Mesenchymal stem cell (in vitro differentiated cells and primary cell): Measurements from ENCODE around the gene GRM7.
A peak's percentile ranks its signal among the peaks of the same experiment; 100 is the strongest.

Experiments
- DNase-seq: peaks from one replicate; pipeline ENCODE4 v3.0.0-alpha.2; 2013
- H2AFZ ChIP-seq: one replicate; pipeline ENCODE4 v1.6.1; 2013; ENCODE audit warnings: low read depth, mild to moderate bottlenecking, control low read depth, inconsistent platforms, low read length, moderate library complexity
- H2AK5ac ChIP-seq: 2 replicates; pipeline ENCODE4 v1.6.1; 2013; ENCODE audit warnings: low read length, moderate library complexity, mild to moderate bottlenecking, inconsistent platforms; ENCODE audit not compliant: severe bottlenecking
- H2BK120ac ChIP-seq: one replicate; pipeline ENCODE4 v1.6.1; 2013; ENCODE audit warnings: low read depth, mild to moderate bottlenecking, inconsistent platforms, low read length, moderate library complexity
- H2BK12ac ChIP-seq, 2 experiments: one replicate each; pipeline ENCODE4 v1.6.1; 2013; ENCODE audit warnings: inconsistent platforms in 2 of 2, low read length in 2 of 2, mild to moderate bottlenecking in 2 of 2, moderate library complexity in 2 of 2, control low read depth in 1 of 2
- H2BK15ac ChIP-seq: one replicate; pipeline ENCODE4 v1.6.1; 2013; ENCODE audit warnings: mild to moderate bottlenecking, low read depth, inconsistent platforms; ENCODE audit not compliant: poor library complexity, severe bottlenecking
- H2BK5ac ChIP-seq: 2 replicates; pipeline ENCODE4 v1.6.1; 2013; ENCODE audit warnings: low read depth, mild to moderate bottlenecking, low read length, control low read depth, inconsistent platforms; ENCODE audit not compliant: poor library complexity, severe bottlenecking
- H3K14ac ChIP-seq, 2 experiments: one replicate each; pipeline ENCODE4 v1.6.1; 2013; ENCODE audit warnings: inconsistent platforms in 2 of 2, low read length in 2 of 2, control low read depth in 1 of 2, mild to moderate bottlenecking in 1 of 2, moderate library complexity in 1 of 2
- H3K18ac ChIP-seq, 2 experiments: one replicate each; pipeline ENCODE4 v1.6.1; 2013; ENCODE audit warnings: inconsistent platforms in 2 of 2, low read length in 2 of 2, control low read depth in 1 of 2, low read depth in 1 of 2, mild to moderate bottlenecking in 1 of 2
- H3K23ac ChIP-seq, 2 experiments: one replicate each; pipeline ENCODE4 v1.6.1; 2013; ENCODE audit warnings: inconsistent platforms in 2 of 2, low read length in 2 of 2, mild to moderate bottlenecking in 2 of 2, moderate library complexity in 2 of 2, control low read depth in 1 of 2
- H3K27ac ChIP-seq: 2 replicates; pipeline ENCODE4 v1.5.1; 2013; ENCODE audit warnings: mild to moderate bottlenecking, moderate library complexity, low read length, control low read depth, inconsistent platforms; ENCODE audit not compliant: poor library complexity, severe bottlenecking
- H3K27me3 ChIP-seq, 2 experiments: 2 replicates each; pipeline versions ENCODE4 v1.6.1 to v1.7.0; 2013; ENCODE audit warnings: low read length in 2 of 2, mild to moderate bottlenecking in 2 of 2, moderate library complexity in 2 of 2, control low read depth in 1 of 2, inconsistent platforms in 1 of 2; ENCODE audit not compliant: control insufficient read depth in 1 of 2, insufficient read depth in 1 of 2
- H3K36me3 ChIP-seq, 2 experiments: 2 replicates each; pipeline versions ENCODE4 v1.6.1 to v1.7.0; 2013; ENCODE audit warnings: low read length in 2 of 2, control low read depth in 1 of 2, inconsistent platforms in 1 of 2, low read depth in 1 of 2, mild to moderate bottlenecking in 1 of 2; ENCODE audit not compliant: insufficient read depth in 2 of 2, control insufficient read depth in 1 of 2
- H3K4ac ChIP-seq, 2 experiments: one replicate each; pipeline ENCODE4 v1.6.1; 2013; ENCODE audit warnings: inconsistent platforms in 2 of 2, low read length in 2 of 2, mild to moderate bottlenecking in 2 of 2, moderate library complexity in 2 of 2, control low read depth in 1 of 2, low read depth in 1 of 2
- H3K4me1 ChIP-seq: 2 replicates; pipeline ENCODE4 v1.6.1; 2013; ENCODE audit warnings: low read depth, low read length, control low read depth; ENCODE audit not compliant: control insufficient read depth, insufficient read depth
- H3K4me2 ChIP-seq: 2 replicates; pipeline ENCODE4 v1.6.1; 2013; ENCODE audit warnings: low read length, mild to moderate bottlenecking, inconsistent platforms; ENCODE audit not compliant: poor library complexity, severe bottlenecking
- H3K4me3 ChIP-seq, 2 experiments: 2 replicates each; pipeline versions ENCODE4 v1.5.1 to v1.7.0; 2013; ENCODE audit warnings: low read length in 2 of 2, mild to moderate bottlenecking in 2 of 2, control low read depth in 1 of 2, low read depth in 1 of 2; ENCODE audit not compliant: insufficient read depth in 1 of 2
- H3K79me1 ChIP-seq: replicated peaks from 2 replicates; pipeline ENCODE4 v1.6.1; 2013; ENCODE audit warnings: mild to moderate bottlenecking, control low read depth, low read length, inconsistent platforms; ENCODE audit not compliant: poor library complexity, severe bottlenecking
- H3K9ac ChIP-seq: 2 replicates; pipeline ENCODE4 v1.7.0; 2013; ENCODE audit warnings: mild to moderate bottlenecking, low read length, moderate library complexity
- H3K9me3 ChIP-seq: 2 replicates; pipeline ENCODE4 v1.7.0; 2013; ENCODE audit warnings: mild to moderate bottlenecking, low read length; ENCODE audit not compliant: control insufficient read depth
- H4K8ac ChIP-seq: one replicate; pipeline ENCODE4 v1.6.1; 2013; ENCODE audit warnings: inconsistent platforms, mild to moderate bottlenecking, low read length, moderate library complexity
- H4K91ac ChIP-seq: one replicate; pipeline ENCODE4 v1.6.1; 2013; ENCODE audit warnings: mild to moderate bottlenecking, low read length, inconsistent platforms
- WGBS: methylation state at CpG from one replicate; pipeline ENCODE4 v1.1.7; 2013; ENCODE audit warnings: mixed read lengths; 5-methylcytosine and 5-hydroxymethylcytosine counted together

The GRM7 gene

DNA sequence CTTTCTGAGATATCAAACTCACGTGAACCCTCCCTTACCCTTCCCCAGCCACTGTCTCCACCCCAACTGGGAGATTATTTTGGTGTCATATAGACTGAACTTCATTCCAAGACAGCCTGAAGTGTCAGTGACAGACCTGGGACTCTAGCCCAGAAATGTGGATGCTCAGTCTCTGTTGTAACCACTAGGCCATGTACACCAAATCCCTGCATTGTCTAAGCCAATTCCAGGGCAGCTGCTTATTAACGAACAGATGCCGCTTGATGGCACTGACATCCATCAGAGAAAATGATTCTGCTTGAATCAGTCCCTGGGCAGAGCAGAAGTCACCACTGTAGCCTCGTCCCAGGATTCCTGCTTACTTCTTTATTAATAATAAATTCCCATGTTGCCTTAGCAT is 305.5 kb downstream of the GRM7 start:
- Histone ChIP-seq H3K4me1 (no peaks in the 10 kb centered on the region), H3K18ac (no peak overlapping the region), H2AFZ (no peak overlapping the region), H2AK5ac (no peak overlapping the region), H4K91ac (no peak overlapping the region), H3K9me3 (no peaks in the 10 kb centered on the region), H3K27me3 (no peaks in the 10 kb centered on the region), H3K23ac (no peak overlapping the region), H3K4me3 (no peak overlapping the region), H3K36me3 (no peaks in the 10 kb centered on the region), H3K79me1 (no peaks in the 10 kb centered on the region), H3K14ac (no peak overlapping the region), H2BK15ac (no peak overlapping the region), H4K8ac (no peak overlapping the region), H3K9ac (no peak overlapping the region), H3K27ac (no peak overlapping the region), H2BK120ac (no peak overlapping the region), H2BK12ac (no peak overlapping the region), H3K4ac (no peak overlapping the region), H3K4me2 (no peak overlapping the region), H2BK5ac (no peak overlapping the region)
- WGBS = 94% methylated on average over 3 of the region's 4 CpGs
- no peak for DNase-seq

DNA sequence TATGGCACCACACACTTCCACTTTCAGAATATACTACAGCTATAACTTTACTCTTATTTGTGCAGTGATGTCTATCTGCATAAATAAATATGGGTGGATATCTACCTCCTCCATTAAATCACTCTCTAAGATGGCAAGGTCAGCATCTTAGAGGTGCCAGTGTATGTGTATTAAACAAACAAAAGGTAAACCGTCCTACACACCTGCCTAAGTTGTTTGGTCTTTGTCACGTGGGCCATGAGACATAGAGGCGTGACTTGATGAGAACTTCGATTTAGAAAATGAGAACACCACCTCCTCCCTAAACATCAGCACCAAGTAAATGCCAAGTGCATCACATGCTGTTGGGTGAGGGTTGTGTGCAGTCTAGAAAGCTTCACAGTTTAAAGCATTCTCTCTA is 310.6 kb downstream of the GRM7 start:
- Histone ChIP-seq H3K4me2 (no peak overlapping the region), H2AFZ (no peak overlapping the region), H3K14ac (no peak overlapping the region), H3K9ac (no peak overlapping the region), H3K36me3 (no peaks in the 10 kb centered on the region), H3K18ac (no peak overlapping the region), H2AK5ac (no peak overlapping the region), H4K91ac (no peak overlapping the region), H2BK15ac (no peak overlapping the region), H3K9me3 (peaks cover 2% of the 10 kb centered on the region), H3K23ac (no peak overlapping the region), H4K8ac (no peak overlapping the region), H3K79me1 (no peaks in the 10 kb centered on the region), H3K4me3 (no peak overlapping the region), H3K27ac (no peak overlapping the region), H2BK5ac (no peak overlapping the region), H3K4ac (no peak overlapping the region), H3K27me3 (no peaks in the 10 kb centered on the region), H3K4me1 (no peaks in the 10 kb centered on the region), H2BK120ac (no peak overlapping the region), H2BK12ac (no peak overlapping the region)
- DNase-seq = no peak
- 100% methylated on average over 2 of the region's 4 CpGs for WGBS

DNA sequence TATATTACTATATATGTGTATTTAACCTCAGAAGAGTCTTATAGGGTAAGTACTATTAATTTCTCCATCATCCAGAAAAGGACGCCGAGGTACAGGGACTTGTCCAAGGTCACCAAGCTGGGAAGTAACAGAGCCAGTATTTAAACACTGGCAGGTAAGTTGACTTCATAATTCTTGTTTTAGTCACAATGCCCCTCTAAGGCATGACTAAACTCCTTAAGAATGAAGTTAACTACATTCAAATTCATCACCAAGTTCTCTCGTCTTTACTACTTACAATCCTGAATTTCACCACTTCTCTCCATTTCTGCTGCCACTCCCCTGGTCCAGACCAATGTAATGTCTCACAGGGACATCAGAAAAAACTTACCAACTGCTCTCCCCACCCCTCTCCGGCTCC is 312.1 kb downstream of the GRM7 start:
- Histone ChIP-seq H3K27ac (no peak overlapping the region), H2BK5ac (no peak overlapping the region), H3K79me1 (no peaks in the 10 kb centered on the region), H3K27me3 (no peaks in the 10 kb centered on the region), H3K4me3 (no peak overlapping the region), H3K9me3 (peaks cover 2% of the 10 kb centered on the region), H3K23ac (no peak overlapping the region), H2BK12ac (no peak overlapping the region), H2AK5ac (no peak overlapping the region), H3K18ac (no peak overlapping the region), H4K8ac (no peak overlapping the region), H3K4ac (no peak overlapping the region), H3K14ac (no peak overlapping the region), H3K9ac (no peak overlapping the region), H2AFZ (no peak overlapping the region), H4K91ac (no peak overlapping the region), H3K36me3 (no peaks in the 10 kb centered on the region), H2BK15ac (no peak overlapping the region), H3K4me1 (no peaks in the 10 kb centered on the region), H3K4me2 (no peak overlapping the region), H2BK120ac (no peak overlapping the region)
- DNase-seq = no peak
- WGBS = 85% methylated on average over 3 of the region's 4 CpGs

DNA sequence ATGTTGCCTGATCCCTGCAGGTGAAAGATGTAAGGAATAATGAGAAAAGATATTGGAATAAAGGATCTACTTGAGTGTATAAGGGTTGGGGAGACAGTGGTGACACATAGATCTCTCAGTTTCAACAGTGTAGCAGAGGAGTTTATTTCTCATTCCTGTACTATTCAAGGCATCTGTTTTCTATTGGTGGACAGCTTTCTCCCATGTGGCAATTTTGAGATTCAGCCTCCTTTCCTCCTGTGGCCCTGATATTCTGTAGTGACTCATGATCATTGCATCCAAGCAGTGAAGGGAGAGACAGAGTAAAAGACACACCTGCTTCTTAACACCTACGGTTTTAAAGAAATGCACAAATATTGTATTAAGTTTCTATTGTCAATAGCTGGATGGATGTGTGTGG is 327.6 kb downstream of the GRM7 start:
- Histone ChIP-seq H3K4me1 (peaks cover 4% of the 10 kb centered on the region), H2BK15ac (no peak overlapping the region)
- no CpG with 5 or more reads among the region's 1 CpG for WGBS

More for the DNA sequence above, 327.6 kb downstream of the GRM7 start:
- no peak overlapping the region for H3K23ac ChIP-seq
- H4K91ac ChIP-seq = no peak overlapping the region
- H2AK5ac ChIP-seq = no peak overlapping the region
- H3K79me1 ChIP-seq = no peaks in the 10 kb centered on the region
- no peak overlapping the region for H2BK12ac ChIP-seq
- H3K4me3 ChIP-seq = no peak overlapping the region
- H3K27me3 ChIP-seq = no peaks in the 10 kb centered on the region
- no peak overlapping the region for H2BK5ac ChIP-seq
- peak overlapping the region; percentile 33 for H3K27ac ChIP-seq
- H4K8ac ChIP-seq = no peak overlapping the region
- H3K9ac ChIP-seq = no peak overlapping the region
- peaks cover 2% of the 10 kb centered on the region for H3K9me3 ChIP-seq
- no peak overlapping the region for H3K14ac ChIP-seq
- no peak overlapping the region for H2AFZ ChIP-seq
- no peak overlapping the region for H3K18ac ChIP-seq
- H3K36me3 ChIP-seq = no peaks in the 10 kb centered on the region
- no peak overlapping the region for H3K4ac ChIP-seq
- H2BK120ac ChIP-seq = no peak overlapping the region
- H3K4me2 ChIP-seq = no peak overlapping the region
- no peak for DNase-seq
